Trophoblast cell (in vitro differentiated cells and primary cell): Measurements from ENCODE around the gene SMYD4.

ENCODE experiments used
- DNase-seq, 2 donors: peaks; one replicate each; pipeline ENCODE4 v3.0.0-alpha.2; 2016
- H2AFZ ChIP-seq: 2 replicates; pipeline ENCODE4 v1.6.1; 2013; ENCODE audit warnings: low read length, moderate library complexity, mild to moderate bottlenecking; ENCODE audit not compliant: insufficient read depth, poor library complexity
- H2AK5ac ChIP-seq: 2 replicates; pipeline ENCODE4 v1.6.1; 2013; ENCODE audit warnings: mild to moderate bottlenecking, low read length
- H2BK120ac ChIP-seq: 2 replicates; pipeline ENCODE4 v1.6.1; 2013; ENCODE audit warnings: low read length, mild to moderate bottlenecking, moderate library complexity; ENCODE audit not compliant: insufficient read depth, poor library complexity
- H2BK12ac ChIP-seq: 2 replicates; pipeline ENCODE4 v1.6.1; 2013; ENCODE audit warnings: mild to moderate bottlenecking, low read length, moderate library complexity
- H2BK5ac ChIP-seq: 2 replicates; pipeline ENCODE4 v1.6.1; 2013; ENCODE audit warnings: low read length, low read depth, moderate library complexity, mild to moderate bottlenecking; ENCODE audit not compliant: poor library complexity
- H3K14ac ChIP-seq: 2 replicates; pipeline ENCODE4 v1.6.1; 2013; ENCODE audit warnings: mild to moderate bottlenecking, low read length
- H3K18ac ChIP-seq: 2 replicates; pipeline ENCODE4 v1.6.1; 2013; ENCODE audit warnings: mild to moderate bottlenecking, low read length
- H3K23ac ChIP-seq: 2 replicates; pipeline ENCODE4 v1.6.1; 2013; ENCODE audit warnings: low read length
- H3K27ac ChIP-seq: 2 replicates; pipeline ENCODE4 v1.5.1; 2013; ENCODE audit warnings: low read depth, mild to moderate bottlenecking, inconsistent platforms, low read length, moderate library complexity
- H3K27me3 ChIP-seq: 2 replicates; pipeline ENCODE4 v1.6.1; 2013; ENCODE audit warnings: inconsistent platforms, mild to moderate bottlenecking, low read length, moderate library complexity; ENCODE audit not compliant: insufficient read depth
- H3K36me3 ChIP-seq, 2 experiments: 1 replicate in 1 of 2; 2 replicates in 1 of 2; pipeline ENCODE4 v1.6.1; 2013; ENCODE audit warnings: low read length in 2 of 2, mild to moderate bottlenecking in 2 of 2, moderate library complexity in 1 of 2; ENCODE audit not compliant: insufficient read depth in 2 of 2, control insufficient read depth in 1 of 2
- H3K4ac ChIP-seq: 2 replicates; pipeline ENCODE4 v1.6.1; 2013; ENCODE audit warnings: low read depth, mild to moderate bottlenecking, low read length, moderate library complexity
- H3K4me1 ChIP-seq, 2 experiments: 1 replicate in 1 of 2; 2 replicates in 1 of 2; pipeline ENCODE4 v1.6.1; 2013; ENCODE audit warnings: low read length in 2 of 2, mild to moderate bottlenecking in 2 of 2, moderate library complexity in 1 of 2; ENCODE audit not compliant: insufficient read depth in 2 of 2, control insufficient read depth in 1 of 2
- H3K4me2 ChIP-seq: 2 replicates; pipeline ENCODE4 v1.6.1; 2013; ENCODE audit warnings: inconsistent platforms, mild to moderate bottlenecking, low read length, moderate library complexity
- H3K4me3 ChIP-seq: 2 replicates; pipeline ENCODE4 v1.5.1; 2013; ENCODE audit warnings: mild to moderate bottlenecking, low read depth, low read length, inconsistent platforms
- H3K79me1 ChIP-seq: one replicate; pipeline ENCODE4 v1.6.1; 2013; ENCODE audit warnings: low read length
- H3K79me2 ChIP-seq: 2 replicates; pipeline ENCODE4 v1.6.1; 2013; ENCODE audit warnings: low read length, mild to moderate bottlenecking; ENCODE audit not compliant: control insufficient read depth, insufficient read depth, poor library complexity
- H3K9ac ChIP-seq: 2 replicates; pipeline ENCODE4 v1.6.1; 2013; ENCODE audit warnings: mild to moderate bottlenecking, low read length
- H3K9me3 ChIP-seq: 2 replicates; pipeline ENCODE4 v1.6.1; 2013; ENCODE audit warnings: low read depth, mild to moderate bottlenecking, control low read depth, inconsistent platforms, low read length; ENCODE audit not compliant: insufficient read depth
- H4K12ac ChIP-seq: 2 replicates; pipeline ENCODE4 v1.6.1; 2013; ENCODE audit warnings: low read depth, mild to moderate bottlenecking, low read length, moderate library complexity
- H4K8ac ChIP-seq: 2 replicates; pipeline ENCODE4 v1.6.1; 2013; ENCODE audit warnings: low read depth, mild to moderate bottlenecking, low read length, moderate library complexity
- H4K91ac ChIP-seq: one replicate; pipeline ENCODE4 v1.6.1; 2013; ENCODE audit warnings: low read depth, mild to moderate bottlenecking, low read length, moderate library complexity
- WGBS: extraction: QIAGEN DNeasy Blood & Tissue Kit; methylation state at CpG from one replicate; pipeline ENCODE4 v1.1.7; 2013; ENCODE audit warnings: missing lambda C conversion rate; ENCODE audit not compliant: insufficient read length, insufficient coverage; ENCODE audit errors: extremely low coverage; 5-methylcytosine and 5-hydroxymethylcytosine counted together

The SMYD4 gene

GRCh38 chr17:1830288-1830687, 586 bp upstream of the SMYD4 start:
- H3K4me1 ChIP-seq = peaks cover 4 to 6% of the 10 kb centered on the region in 2 experiments
- H3K36me3 ChIP-seq = peaks cover 2 to 10% of the 10 kb centered on the region in 2 experiments
- no CpG with 5 or more reads among the region's 11 CpGs for WGBS

GRCh38 chr17:1829216-1829591, 498 bp downstream of the SMYD4 start:
- Histone ChIP-seq H3K79me2 (peaks cover 8% of the 10 kb centered on the region), H2BK12ac (no peak overlapping the region), H3K18ac (peak overlapping the region; percentile 4), H3K4me2 (peak overlapping the region; percentile 89), H3K23ac (no peak overlapping the region), H3K9me3 (no peaks in the 10 kb centered on the region), H3K79me1 (peaks cover 4% of the 10 kb centered on the region), H3K14ac (no peak overlapping the region), H3K4me1 (peaks cover 4 to 6% of the 10 kb centered on the region in 2 experiments), H4K8ac (peak overlapping the region; percentile 92), H2BK120ac (no peak overlapping the region), H2AFZ (peak overlapping the region; percentile 68), H2AK5ac (no peak overlapping the region), H3K27me3 (no peaks in the 10 kb centered on the region), H3K9ac (peak overlapping the region; percentile 99), H4K12ac (peak overlapping the region; percentile 89), H3K27ac (no peak overlapping the region), H4K91ac (peak overlapping the region; percentile 64), H2BK5ac (no peak overlapping the region), H3K4me3 (peak overlapping the region; percentile 89), H3K4ac (peak overlapping the region; percentile 35), H3K36me3 (peaks cover 6 to 14% of the 10 kb centered on the region in 2 experiments)
- WGBS = no CpG with 5 or more reads among the region's 13 CpGs
- peak in 1 of 2 donors; percentile 47 for DNase-seq

More at GRCh38 chr17:1830288-1830687, 586 bp upstream of the SMYD4 start:
- H3K18ac ChIP-seq = peak overlapping the region; percentile 28
- H3K79me2 ChIP-seq = peaks cover 8% of the 10 kb centered on the region
- peak overlapping the region; percentile 40 for H4K8ac ChIP-seq
- H4K12ac ChIP-seq = peak overlapping the region; percentile 83
- peak overlapping the region; percentile 66 for H3K9ac ChIP-seq
- peak overlapping the region; percentile 89 for H3K4me3 ChIP-seq
- H2AK5ac ChIP-seq = peak overlapping the region; percentile 33
- no peak overlapping the region for H2BK120ac ChIP-seq
- peak overlapping the region; percentile 83 for H3K4me2 ChIP-seq
- H4K91ac ChIP-seq = peak overlapping the region; percentile 31
- peak; percentile 52 to 65 for DNase-seq
- H3K27ac ChIP-seq = no peak overlapping the region
- peak overlapping the region; percentile 69 for H3K4ac ChIP-seq
- peaks cover 4% of the 10 kb centered on the region for H3K79me1 ChIP-seq
- no peak overlapping the region for H3K23ac ChIP-seq
- no peaks in the 10 kb centered on the region for H3K27me3 ChIP-seq
- no peak overlapping the region for H2BK12ac ChIP-seq
- H2BK5ac ChIP-seq = no peak overlapping the region
- H2AFZ ChIP-seq = peak overlapping the region; percentile 51
- no peaks in the 10 kb centered on the region for H3K9me3 ChIP-seq
- H3K14ac ChIP-seq = peak overlapping the region; percentile 55

GRCh38 chr17:1820528-1821252, 9.0 kb downstream of the SMYD4 start:
- H3K79me1 ChIP-seq = no peaks in the 10 kb centered on the region
- no peak overlapping the region for H3K4ac ChIP-seq
- no peak overlapping the region for H3K18ac ChIP-seq
- H4K12ac ChIP-seq = no peak overlapping the region
- H3K14ac ChIP-seq = no peak overlapping the region
- H3K79me2 ChIP-seq = peaks cover 2% of the 10 kb centered on the region
- no peaks in the 10 kb centered on the region for H3K9me3 ChIP-seq
- no peaks in the 10 kb centered on the region for H3K27me3 ChIP-seq
- no peak overlapping the region for H2BK12ac ChIP-seq
- no peak overlapping the region for H2BK120ac ChIP-seq
- no peak overlapping the region for H3K23ac ChIP-seq
- no peak overlapping the region for H2BK5ac ChIP-seq
- no peaks in the 10 kb centered on the region for H3K4me1 ChIP-seq
- no peak overlapping the region for H3K27ac ChIP-seq
- WGBS = no CpG with 5 or more reads among the region's 7 CpGs
- no peak for DNase-seq
- no peak overlapping the region for H3K4me2 ChIP-seq
- no peak overlapping the region for H3K9ac ChIP-seq
- H2AFZ ChIP-seq = no peak overlapping the region
- no peak overlapping the region for H4K8ac ChIP-seq
- H4K91ac ChIP-seq = no peak overlapping the region
- peaks cover 10 to 20% of the 10 kb centered on the region in 2 experiments for H3K36me3 ChIP-seq
- no peak overlapping the region for H3K4me3 ChIP-seq
- no peak overlapping the region for H2AK5ac ChIP-seq

GRCh38 chr17:1813088-1813487, 16.6 kb downstream of the SMYD4 start:
- Histone ChIP-seq H2AK5ac (no peak overlapping the region), H3K4me2 (no peak overlapping the region), H3K9me3 (no peaks in the 10 kb centered on the region), H3K79me2 (no peaks in the 10 kb centered on the region), H3K4me1 (no peaks in the 10 kb centered on the region), H3K27ac (no peak overlapping the region), H3K9ac (no peak overlapping the region), H3K14ac (no peak overlapping the region), H3K79me1 (no peaks in the 10 kb centered on the region), H2BK5ac (no peak overlapping the region), H3K23ac (no peak overlapping the region), H2BK120ac (no peak overlapping the region), H2AFZ (no peak overlapping the region), H4K8ac (no peak overlapping the region), H3K4me3 (no peak overlapping the region), H4K12ac (no peak overlapping the region), H3K18ac (no peak overlapping the region), H3K27me3 (no peaks in the 10 kb centered on the region), H2BK12ac (no peak overlapping the region), H3K36me3 (peaks cover 18 to 31% of the 10 kb centered on the region in 2 experiments), H3K4ac (no peak overlapping the region), H4K91ac (no peak overlapping the region)
- DNase-seq = peak in 1 of 2 donors; percentile 28
- no CpG with 5 or more reads among the region's 5 CpGs for WGBS
